MCF 10A (cell line): ENCODE data around the gene VPS26C. TPM values are rescaled to one million over a fixed set of nuclear protein-coding genes. Genes with fewer than 3 reads are reported as not detected.

ENCODE experiments used
- BruUV-seq: library from RNA; stranded (reverse); fragments of 400-500 nt; replicated peaks from 2 replicates; lab custom pipeline; 2021; lab: Mats Ljungman, UMichigan
- CTCF ChIA-PET: fragments of 300-600 bp; sonication (Branson Sonifier 250); formaldehyde crosslinking; extraction: SDS; loops from one replicate; lab custom pipeline; 2021; ENCODE audit warnings: antibody characterized with exemption, inconsistent platforms; lab: Yijun Ruan, JAX
- POLR2A ChIA-PET: fragments of 300-600, 350-650 bp; sonication (Branson Sonifier 250); formaldehyde crosslinking; extraction: SDS; loops from one replicate; lab custom pipeline; 2020; ENCODE audit warnings: antibody characterized with exemption, inconsistent platforms; lab: Yijun Ruan, JAX
- DNase-seq: peaks from one replicate; pipeline ENCODE4 v3.0.0-alpha.2; 2018; ENCODE audit not compliant: unreplicated experiment
- H3K27ac Mint-ChIP-seq: one replicate; pipeline ENCODE4 v1.8.0; 2022; ENCODE audit warnings: mild to moderate bottlenecking, low read depth, mixed read lengths; ENCODE audit not compliant: unreplicated experiment
- H3K27me3 Mint-ChIP-seq: one replicate; pipeline ENCODE4 v1.8.0; 2022; ENCODE audit warnings: mixed read lengths; ENCODE audit not compliant: insufficient read depth, unreplicated experiment
- H3K36me3 Mint-ChIP-seq: one replicate; pipeline ENCODE4 v1.8.0; 2022; ENCODE audit warnings: mild to moderate bottlenecking, moderate library complexity, mixed read lengths; ENCODE audit not compliant: insufficient read depth, unreplicated experiment
- H3K4me1 Mint-ChIP-seq: one replicate; pipeline ENCODE4 v1.8.0; 2022; ENCODE audit warnings: mixed read lengths; ENCODE audit not compliant: insufficient read depth, unreplicated experiment
- H3K4me3 Mint-ChIP-seq: one replicate; pipeline ENCODE4 v1.8.0; 2022; ENCODE audit warnings: mild to moderate bottlenecking, moderate library complexity, mixed read lengths; ENCODE audit not compliant: unreplicated experiment
- H3K9me3 Mint-ChIP-seq: one replicate; pipeline ENCODE4 v1.8.0; 2022; ENCODE audit warnings: mixed read lengths; ENCODE audit not compliant: unreplicated experiment
- intact Hi-C: fragments of 100-400 bp; cut with micrococcal nuclease; formaldehyde crosslinking; loops from 2 replicates; pipeline ENCODE4 v1.14.1; 2022
- total RNA-seq: library from RNA; stranded (reverse); gene quantifications from 2 replicates; pipeline ENCODE4 v1.2.3, GENCODE V29; 2022
- TF ChIP-seq, protein P1 (sequence below): fragments of 200-600 bp; IDR thresholded peaks from one replicate; pipeline ENCODE4 v1.8.0; 2022; ENCODE audit warnings: antibody characterized with exemption, mild to moderate bottlenecking; ENCODE audit not compliant: unreplicated experiment

VPS26C gene
- total RNA-seq, 1 experiment from 2014 or later: 38.5 TPM

GRCh38 chr21:37253991-37254390, 13.1 kb downstream of the VPS26C start:
- TF ChIP-seq, protein P1, sequence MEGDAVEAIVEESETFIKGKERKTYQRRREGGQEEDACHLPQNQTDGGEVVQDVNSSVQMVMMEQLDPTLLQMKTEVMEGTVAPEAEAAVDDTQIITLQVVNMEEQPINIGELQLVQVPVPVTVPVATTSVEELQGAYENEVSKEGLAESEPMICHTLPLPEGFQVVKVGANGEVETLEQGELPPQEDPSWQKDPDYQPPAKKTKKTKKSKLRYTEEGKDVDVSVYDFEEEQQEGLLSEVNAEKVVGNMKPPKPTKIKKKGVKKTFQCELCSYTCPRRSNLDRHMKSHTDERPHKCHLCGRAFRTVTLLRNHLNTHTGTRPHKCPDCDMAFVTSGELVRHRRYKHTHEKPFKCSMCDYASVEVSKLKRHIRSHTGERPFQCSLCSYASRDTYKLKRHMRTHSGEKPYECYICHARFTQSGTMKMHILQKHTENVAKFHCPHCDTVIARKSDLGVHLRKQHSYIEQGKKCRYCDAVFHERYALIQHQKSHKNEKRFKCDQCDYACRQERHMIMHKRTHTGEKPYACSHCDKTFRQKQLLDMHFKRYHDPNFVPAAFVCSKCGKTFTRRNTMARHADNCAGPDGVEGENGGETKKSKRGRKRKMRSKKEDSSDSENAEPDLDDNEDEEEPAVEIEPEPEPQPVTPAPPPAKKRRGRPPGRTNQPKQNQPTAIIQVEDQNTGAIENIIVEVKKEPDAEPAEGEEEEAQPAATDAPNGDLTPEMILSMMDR: no peak
- no TSS peak for BruUV-seq
- Mint-ChIP-seq H3K4me3 (no peak overlapping the region), H3K27me3 (no peaks in the 10 kb centered on the region), H3K4me1 (peaks cover 27% of the 10 kb centered on the region), H3K9me3 (no peaks in the 10 kb centered on the region), H3K27ac (no peak overlapping the region), H3K36me3 (peaks cover 5% of the 10 kb centered on the region)
- POLR2A ChIA-PET: interaction anchor here (1.6 to 3.1 kb wide), 3 partner anchors 10 to 85 kb away, joined by 3 to 18 read pairs (median 17); partner anchors contain the start of gene VPS26C
- intact Hi-C loops: loop anchor here (5.0 to 10.0 kb wide), 2 partner anchors 113 to 241 kb away; partner anchors contain the start of gene DYRK1A
- no peak for DNase-seq
- CTCF ChIA-PET: no interaction called here

GRCh38 chr21:37251294-37251634, 15.9 kb downstream of the VPS26C start:
- no TSS peak for BruUV-seq
- Mint-ChIP-seq H3K27ac (no peak overlapping the region), H3K27me3 (no peaks in the 10 kb centered on the region), H3K36me3 (no peaks in the 10 kb centered on the region), H3K9me3 (no peaks in the 10 kb centered on the region), H3K4me3 (no peak overlapping the region), H3K4me1 (peaks cover 17% of the 10 kb centered on the region)
- POLR2A ChIA-PET: interaction anchor here (1.1 to 2.4 kb wide), 3 partner anchors 11 to 117 kb away, joined by 3 to 6 read pairs (median 5); no protein-coding TSS in a partner anchor
- intact Hi-C loops: loop anchor here (1.0 to 10.0 kb wide), 4 partner anchors 116 to 331 kb away; partner anchors contain the start of gene DYRK1A
- TF ChIP-seq, protein P1: no peak
- no peak for DNase-seq
- CTCF ChIA-PET: interaction anchor here (0.5 to 0.7 kb wide), 7 partner anchors 15 to 939 kb away, joined by 3 to 4 read pairs (median 3); no protein-coding TSS in a partner anchor

- no peaks in the 10 kb centered on the region for H3K27me3 Mint-ChIP-seq
- BruUV-seq: no TSS peak
- H3K4me3 Mint-ChIP-seq: no peak overlapping the region
- ChIA-PET POLR2A (interaction anchor here (0.6 to 1.5 kb wide), 2 partner anchors 8 to 210 kb away, joined by 3 to 5 read pairs; no protein-coding TSS in a partner anchor), CTCF (interaction anchor here (0.5 to 1.0 kb wide), 4 partner anchors 9 to 1985 kb away, joined by 3 to 4 read pairs (median 3); no protein-coding TSS in a partner anchor)
- DNase-seq: no peak
- no peaks in the 10 kb centered on the region for H3K36me3 Mint-ChIP-seq
- H3K27ac Mint-ChIP-seq: no peak overlapping the region
- H3K9me3 Mint-ChIP-seq: no peaks in the 10 kb centered on the region
- TF ChIP-seq, protein P1: no peak
- peaks cover 23% of the 10 kb centered on the region for H3K4me1 Mint-ChIP-seq
- intact Hi-C loops: no loop called here
Measured at GRCh38 chr21:37249112-37249904, 17.8 kb downstream of the VPS26C start.

GRCh38 chr21:37248298-37248697, 18.8 kb downstream of the VPS26C start:
- no TSS peak for BruUV-seq
- TF ChIP-seq, protein P1: no peak
- Mint-ChIP-seq H3K27me3 (no peaks in the 10 kb centered on the region), H3K36me3 (peaks cover 5% of the 10 kb centered on the region), H3K27ac (no peak overlapping the region), H3K9me3 (no peaks in the 10 kb centered on the region), H3K4me1 (peaks cover 23% of the 10 kb centered on the region), H3K4me3 (no peak overlapping the region)
- no peak for DNase-seq
- intact Hi-C loops: no loop called here
- CTCF ChIA-PET: interaction anchor here (0.6 to 1.0 kb wide), 2 partner anchors 8 to 1581 kb away, joined by 3 read pairs; no protein-coding TSS in a partner anchor
- POLR2A ChIA-PET: interaction anchor here (1.5 kb wide), 1 partner anchor 9 kb away, joined by 3 read pairs; no protein-coding TSS in a partner anchor
